SK-N-SH (cell line): ENCODE results near the gene TGFBR3L. TPM values are rescaled to one million over a fixed set of nuclear protein-coding genes. Genes with fewer than 3 reads are reported as not detected.

ENCODE experiments used
- CTCF ChIA-PET: fragments of 300-600, 350-600 bp; formaldehyde crosslinking; extraction: SDS; loops from one replicate; lab custom pipeline; 2021; lab: Yijun Ruan, JAX
- POLR2A ChIA-PET: fragments of 350-600 bp; sonication (Branson Sonifier 250); formaldehyde crosslinking; extraction: SDS; loops from one replicate; lab custom pipeline; 2020; ENCODE audit warnings: antibody characterized with exemption, inconsistent platforms; lab: Yijun Ruan, JAX
- DNase-seq: peaks from one replicate; pipeline ENCODE4 v3.0.0; 2012
- H2AFZ ChIP-seq: fragments of 200-600 bp; sonication (generic); 2 replicates; pipeline ENCODE4 v1.8.1; 2016; ENCODE audit warnings: antibody characterized with exemption, mild to moderate bottlenecking, low read depth
- H3F3A ChIP-seq: fragments of 200-600 bp; sonication (generic); replicated peaks from 2 replicates; pipeline ENCODE3; 2016; ENCODE audit warnings: antibody characterized with exemption, mild to moderate bottlenecking; ENCODE audit not compliant: insufficient read depth
- H3K27ac ChIP-seq, 2 experiments: fragments of 200-500 bp in 1 of 2; fragments of 200-600 bp in 1 of 2; sonication (Bioruptor generic) in 1 of 2; sonication (generic), shearing (Covaris generic) in 1 of 2; 2 replicates each; pipeline versions ENCODE4 v1.5.1 to v1.6.1; 2014 to 2016; ENCODE audit warnings: low read depth in 2 of 2, inconsistent platforms in 1 of 2, low read length in 1 of 2, mild to moderate bottlenecking in 1 of 2, mixed read lengths in 1 of 2
- H3K27me3 ChIP-seq: fragments of 200-600 bp; sonication (generic), shearing (Covaris generic); 2 replicates; pipeline ENCODE4 v1.6.1; 2016; ENCODE audit warnings: mixed run types; ENCODE audit not compliant: insufficient read depth
- H3K36me3 ChIP-seq, 2 experiments: fragments of 200-500 bp in 1 of 2; fragments of 200-600 bp in 1 of 2; sonication (Bioruptor generic) in 1 of 2; sonication (generic) in 1 of 2; replicated peaks in 1 of 2; 2 replicates each; pipeline versions ENCODE3 to v1.5.1; 2014 to 2016; ENCODE audit warnings: low read length in 1 of 2, mild to moderate bottlenecking in 1 of 2; ENCODE audit not compliant: insufficient read depth in 2 of 2, control insufficient read depth in 1 of 2
- H3K4me1 ChIP-seq, 2 experiments: fragments of 200-500 bp in 1 of 2; fragments of 200-600 bp in 1 of 2; sonication (Bioruptor generic) in 1 of 2; sonication (generic), shearing (Covaris generic) in 1 of 2; 2 replicates each; pipeline versions ENCODE4 v1.5.1 to v1.6.1; 2014 to 2016; ENCODE audit warnings: low read depth in 1 of 2, low read length in 1 of 2, mixed run types in 1 of 2; ENCODE audit not compliant: insufficient read depth in 2 of 2, control insufficient read depth in 1 of 2
- H3K4me2 ChIP-seq: fragments of 200-600 bp; sonication (generic), shearing (Covaris generic); 2 replicates; pipeline ENCODE4 v1.6.1; 2017; ENCODE audit warnings: mixed run types
- H3K4me3 ChIP-seq, 2 experiments: fragments of 200-500 bp in 1 of 2; fragments of 200-600 bp in 1 of 2; sonication (Bioruptor generic) in 1 of 2; sonication (generic), shearing (Covaris generic) in 1 of 2; 2 replicates each; pipeline versions ENCODE4 v1.5.1 to v1.8.1; 2014 to 2016; ENCODE audit warnings: low read depth in 2 of 2, inconsistent platforms in 1 of 2, low read length in 1 of 2, mild to moderate bottlenecking in 1 of 2, mixed read lengths in 1 of 2, moderate library complexity in 1 of 2
- H3K79me2 ChIP-seq: fragments of 200-600 bp; sonication (generic); 2 replicates; pipeline ENCODE4 v1.8.1; 2017; ENCODE audit warnings: mild to moderate bottlenecking; ENCODE audit not compliant: insufficient read depth
- H3K9ac ChIP-seq: fragments of 200-600 bp; sonication (generic); 2 replicates; pipeline ENCODE4 v1.6.1; 2017; ENCODE audit warnings: mixed run types
- H3K9me2 ChIP-seq: fragments of 200-600 bp; sonication (generic); 2 replicates; pipeline ENCODE4 v1.6.1; 2017; ENCODE audit warnings: mixed run types
- H3K9me3 ChIP-seq: fragments of 200-600 bp; sonication (generic); 2 replicates; pipeline ENCODE4 v1.6.1; 2017; ENCODE audit warnings: mixed run types, mild to moderate bottlenecking, moderate library complexity
- H4K20me1 ChIP-seq: fragments of 200-600 bp; sonication (generic); 2 replicates; pipeline ENCODE4 v1.6.1; 2017; ENCODE audit warnings: mild to moderate bottlenecking, mixed run types; ENCODE audit not compliant: insufficient read depth
- CHD2 ChIP-seq: fragments of 150-350 bp; IDR thresholded peaks from 2 replicates; pipeline ENCODE4 v1.6.1; 2018; ENCODE audit warnings: low read length; ENCODE audit not compliant: partially characterized antibody
- EP300 ChIP-seq, 2 experiments: IDR thresholded peaks; 2 replicates each; pipeline versions ENCODE4 v1.4.0 to v1.6.1; 2012; ENCODE audit warnings: borderline replicate concordance in 1 of 2, low read depth in 1 of 2, low read length in 1 of 2
- FOSL2 ChIP-seq: IDR thresholded peaks from 2 replicates; pipeline ENCODE4 v1.4.0; 2012; ENCODE audit warnings: low read depth, mild to moderate bottlenecking, moderate library complexity, borderline replicate concordance
- FOXJ3 ChIP-seq: sonication (generic); formaldehyde crosslinking; IDR thresholded peaks from 2 replicates; pipeline ENCODE4 v1.5.1; 2020; ENCODE audit warnings: mild to moderate bottlenecking, missing genetic modification reagents
- MAX ChIP-seq: IDR thresholded peaks from 2 replicates; pipeline ENCODE4 v1.4.0; 2012; ENCODE audit warnings: low read depth
- MEF2A ChIP-seq: IDR thresholded peaks from 2 replicates; pipeline ENCODE4 v1.4.0; 2012; ENCODE audit warnings: low read depth, borderline replicate concordance
- MXI1 ChIP-seq: IDR thresholded peaks from 2 replicates; pipeline ENCODE4 v1.6.1; 2012; ENCODE audit warnings: mild to moderate bottlenecking, low read depth, low read length, improper control_type of control experiment
- NFIC ChIP-seq: IDR thresholded peaks from 2 replicates; pipeline ENCODE4 v1.4.0; 2012; ENCODE audit warnings: borderline replicate concordance
- NRF1 ChIP-seq: IDR thresholded peaks from 2 replicates; pipeline ENCODE4 v1.6.1; 2012; ENCODE audit warnings: low read depth, mild to moderate bottlenecking, low read length
- PBX3 ChIP-seq: IDR thresholded peaks from 2 replicates; pipeline ENCODE4; 2012
- RXRA ChIP-seq: IDR thresholded peaks from 2 replicates; pipeline ENCODE4 v1.4.0; 2012; ENCODE audit warnings: low read depth, mild to moderate bottlenecking, borderline replicate concordance
- SIN3A ChIP-seq: IDR thresholded peaks from 2 replicates; pipeline ENCODE4 v1.6.1; 2012; ENCODE audit warnings: low read depth, mild to moderate bottlenecking, low read length, moderate library complexity, borderline replicate concordance
- TCF12 ChIP-seq: IDR thresholded peaks from 2 replicates; pipeline ENCODE4 v1.4.0; 2012
- TEAD4 ChIP-seq: IDR thresholded peaks from 2 replicates; pipeline ENCODE4 v1.4.0; 2012; ENCODE audit warnings: mild to moderate bottlenecking, borderline replicate concordance; ENCODE audit not compliant: insufficient read depth
- USF1 ChIP-seq: IDR thresholded peaks from 2 replicates; pipeline ENCODE4 v1.4.0; 2012; ENCODE audit warnings: low read depth, borderline replicate concordance
- ZBTB33 ChIP-seq: IDR thresholded peaks from 2 replicates; pipeline ENCODE4 v1.4.0; 2012; ENCODE audit warnings: low read depth, borderline replicate concordance
- WGBS: methylation state at CpG from one replicate; pipeline ENCODE4 v1.1.6; 2017; ENCODE audit warnings: low lambda C conversion rate; 5-methylcytosine and 5-hydroxymethylcytosine counted together
- polyA plus RNA-seq, 3 experiments: library from polyadenylated mRNA; depleted of rRNA; stranded (reverse); fragments of >200 nt; gene quantifications; 2 replicates each; pipeline ENCODE4 v1.2.3, GENCODE V29; 2012
- TF ChIP-seq, protein P1 (sequence below): fragments of 150-350 bp; IDR thresholded peaks from 2 replicates; pipeline ENCODE4 v1.6.1; 2017; ENCODE audit warnings: antibody characterized with exemption, low read length, low read depth, borderline replicate concordance

Gene TGFBR3L
- polyA plus RNA-seq, 1 of the 3 experiments (the other 2 are of a cell fraction) = 0.87 TPM

GRCh38 chr19:7907122-7907521 lies 7.5 kb upstream of the TGFBR3L start:
- no peak overlapping the region for H3K4me2 ChIP-seq
- WGBS = 95% methylated on average over 18 of the region's 19 CpGs
- no peak overlapping the region for H3K4me3 ChIP-seq
- DNase-seq = no peak
- H3K9me3 ChIP-seq = no peaks in the 10 kb centered on the region
- TF ChIP-seq NRF1 (no peak), MXI1 (no peak), TCF12 (no peak), USF1 (no peak), FOSL2 (no peak), NFIC (no peak), FOXJ3 (no peak), ZBTB33 (no peak), MEF2A (no peak), RXRA (no peak), PBX3 (no peak), EP300 (IDR thresholded peaks at IDR 0.05; ENCODE audit: borderline replicate concordance in 1 of 2, low read depth in 1 of 2, low read length in 1 of 2) (no peak), TEAD4 (no peak), SIN3A (no peak), CHD2 (no peak), MAX (no peak)
- TF ChIP-seq, protein P1, sequence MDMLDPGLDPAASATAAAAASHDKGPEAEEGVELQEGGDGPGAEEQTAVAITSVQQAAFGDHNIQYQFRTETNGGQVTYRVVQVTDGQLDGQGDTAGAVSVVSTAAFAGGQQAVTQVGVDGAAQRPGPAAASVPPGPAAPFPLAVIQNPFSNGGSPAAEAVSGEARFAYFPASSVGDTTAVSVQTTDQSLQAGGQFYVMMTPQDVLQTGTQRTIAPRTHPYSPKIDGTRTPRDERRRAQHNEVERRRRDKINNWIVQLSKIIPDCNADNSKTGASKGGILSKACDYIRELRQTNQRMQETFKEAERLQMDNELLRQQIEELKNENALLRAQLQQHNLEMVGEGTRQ = no peak
- H3K4me1 ChIP-seq = peaks cover 0 to 19% of the 10 kb centered on the region in 2 experiments; a peak in 2 of 4 replicates
- no peak overlapping the region for H3K9ac ChIP-seq
- peaks cover 36% of the 10 kb centered on the region for H4K20me1 ChIP-seq
- H3K27me3 ChIP-seq = no peaks in the 10 kb centered on the region
- no peaks in the 10 kb centered on the region for H3K9me2 ChIP-seq
- H3K27ac ChIP-seq = no peak overlapping the region
- ChIA-PET CTCF (no interaction called here), POLR2A (interaction anchor here (1.3 kb wide), 1 partner anchor 10 kb away, joined by 5 read pairs; no protein-coding TSS in a partner anchor)
- no peak overlapping the region for H2AFZ ChIP-seq
- peaks cover 3 to 26% of the 10 kb centered on the region in 2 experiments for H3K36me3 ChIP-seq
- peaks cover 43% of the 10 kb centered on the region for H3K79me2 ChIP-seq
- H3F3A ChIP-seq = no peaks in the 10 kb centered on the region
